Renal cortex interstitium (tissue), 11 donors: ENCODE results near the gene CAMK2D. TPM values are rescaled to one million over a fixed set of nuclear protein-coding genes. Genes with fewer than 3 reads are reported as not detected.

ENCODE experiments used
- DNase-seq, 11 donors: peaks; one replicate each; pipeline ENCODE4 v3.0.0-alpha.2; 2013; ENCODE audit warnings: low read depth in 9 of 11, low spot score in 4 of 11; ENCODE audit errors: extremely low read depth in 1 of 11
- polyA plus RNA-seq, 3 donors: library from polyadenylated mRNA; unstranded; fragments of 120-200 nt; gene quantifications; one replicate each; pipeline ENCODE4 v1.2.1, GENCODE V29; 2013; ENCODE audit not compliant: insufficient read length in 3 of 3

The CAMK2D gene
- polyA plus RNA-seq, 3 donors, result 74.9 to 87.6 (median 78.2) TPM

DNA sequence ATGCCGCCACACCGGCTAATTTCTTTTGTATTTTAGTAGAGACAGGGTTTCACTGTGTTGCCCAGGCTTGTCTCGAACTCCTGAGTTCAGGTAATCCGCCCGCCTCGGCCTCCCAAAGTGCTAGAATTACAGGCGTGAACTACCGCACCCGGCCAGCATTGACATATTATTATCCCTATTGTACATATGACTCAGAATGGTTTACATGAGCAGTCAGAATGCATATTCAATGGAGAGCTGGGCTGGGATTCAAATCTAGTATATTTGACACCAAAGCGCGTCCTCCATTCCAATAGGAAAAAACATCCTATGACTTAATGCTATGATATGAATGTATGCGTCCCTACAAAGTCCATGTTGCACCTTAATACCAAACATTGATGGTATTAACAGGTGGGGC, 281.4 kb downstream of the CAMK2D start:
- DNase-seq, result no peak

DNA sequence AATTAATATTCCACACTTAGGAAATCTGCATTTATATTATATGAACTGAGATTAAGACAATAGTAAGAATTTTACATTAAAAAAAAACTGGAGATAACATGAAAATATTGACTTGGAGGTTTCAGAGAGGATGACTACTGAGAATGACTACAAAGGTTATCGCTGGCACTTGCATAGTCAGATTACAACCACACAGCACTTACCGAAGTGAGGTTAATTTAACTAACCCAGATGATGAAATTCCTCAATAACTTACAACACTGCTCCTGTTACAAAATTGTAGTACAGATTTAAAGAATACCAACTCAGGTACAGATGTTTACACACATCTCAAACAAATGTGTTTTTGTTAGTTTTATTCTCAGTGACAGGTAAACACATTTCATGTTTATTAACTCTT, 283.5 kb downstream of the CAMK2D start:
- no peak for DNase-seq

DNA sequence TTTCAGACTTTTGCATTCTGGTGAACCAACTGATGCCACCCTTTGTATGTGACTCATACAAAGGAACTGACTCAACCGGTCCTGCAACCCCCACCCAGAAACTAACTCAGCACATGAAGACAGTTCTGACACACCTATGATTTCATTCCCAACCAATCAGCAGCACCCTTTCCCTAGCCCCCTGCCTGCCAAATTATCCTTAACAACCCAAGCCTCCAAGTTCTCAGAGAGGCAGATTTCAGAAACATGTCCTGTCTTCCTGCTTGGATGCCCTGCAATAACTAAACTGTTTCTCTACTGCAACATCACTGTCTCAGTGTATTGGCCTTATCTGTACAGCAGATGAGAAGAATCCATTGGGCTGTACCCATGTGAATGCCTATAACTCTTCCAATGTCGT, 284.7 kb downstream of the CAMK2D start:
- no peak for DNase-seq

DNA sequence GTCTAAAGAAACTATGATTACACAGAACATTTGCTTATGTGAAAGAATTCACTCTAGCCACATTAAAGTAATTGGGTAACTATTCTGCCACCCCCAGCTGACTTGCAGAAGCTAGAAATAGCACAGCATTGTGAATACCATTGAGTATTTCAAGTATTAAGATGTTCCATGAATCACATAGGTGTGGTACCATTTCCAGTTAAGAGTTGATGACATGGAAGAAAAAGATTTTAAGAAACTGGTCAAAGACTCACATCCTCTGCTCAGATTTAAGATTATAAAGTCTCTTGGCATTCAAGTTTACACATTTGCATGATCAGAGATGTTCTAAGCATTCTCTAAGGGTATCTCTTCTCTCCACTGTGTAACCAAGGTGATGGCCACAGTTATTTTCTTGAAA, 287.5 kb downstream of the CAMK2D start:
- DNase-seq, result no peak

DNA sequence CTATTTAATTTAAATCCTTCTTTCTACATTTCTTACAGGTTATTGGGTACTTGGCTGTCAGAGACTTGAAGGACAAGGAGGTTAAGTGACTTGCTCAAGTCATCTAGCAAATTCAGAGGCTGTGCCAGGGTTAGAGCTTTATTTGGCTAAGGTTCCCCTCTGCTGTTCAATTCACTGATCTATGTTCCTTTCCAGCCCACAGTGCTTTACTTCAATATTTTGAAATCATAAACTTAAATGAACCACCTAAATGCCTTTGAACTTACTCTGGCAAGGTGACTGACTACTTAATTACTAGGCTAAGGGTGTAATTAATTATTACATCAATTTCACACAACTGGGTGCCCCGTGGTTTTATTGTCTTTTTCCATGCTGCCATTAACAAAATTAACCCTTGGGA, 288.7 kb downstream of the CAMK2D start:
- DNase-seq, result no peak

DNA sequence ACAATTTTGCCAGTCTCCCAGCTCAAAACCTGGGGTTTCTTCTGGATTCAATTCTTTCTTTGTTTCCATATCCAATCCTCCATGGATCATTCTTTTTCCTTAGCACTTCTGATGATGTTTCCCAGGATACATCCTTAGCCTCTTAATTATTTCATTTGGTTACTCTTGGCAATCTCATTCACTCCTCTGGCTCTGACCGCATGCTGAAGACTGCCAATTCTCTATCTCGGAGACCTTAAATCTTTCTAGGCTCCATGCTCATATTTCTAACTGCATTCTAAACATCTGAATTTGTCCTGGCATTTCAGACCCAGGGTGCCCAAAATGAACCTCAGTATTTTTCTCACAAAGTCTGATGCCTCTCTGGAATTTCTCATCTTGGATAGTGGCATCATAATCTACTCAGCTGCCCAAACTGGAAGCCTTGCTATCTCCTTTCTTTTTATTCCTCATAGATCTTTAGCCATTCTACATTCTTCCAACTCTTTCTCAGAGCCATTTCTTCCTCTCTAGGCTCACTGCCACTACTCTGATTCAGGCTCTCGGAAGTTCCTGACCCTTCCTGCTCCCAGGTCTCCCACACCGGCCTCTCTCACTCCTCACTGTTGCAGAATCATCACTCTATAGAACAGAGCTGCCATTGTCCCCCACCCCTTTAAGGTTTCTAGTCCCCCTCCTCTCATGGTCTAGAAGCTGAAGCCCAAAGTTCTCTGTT, 290.2 kb downstream of the CAMK2D start:
- no peak for DNase-seq

DNA sequence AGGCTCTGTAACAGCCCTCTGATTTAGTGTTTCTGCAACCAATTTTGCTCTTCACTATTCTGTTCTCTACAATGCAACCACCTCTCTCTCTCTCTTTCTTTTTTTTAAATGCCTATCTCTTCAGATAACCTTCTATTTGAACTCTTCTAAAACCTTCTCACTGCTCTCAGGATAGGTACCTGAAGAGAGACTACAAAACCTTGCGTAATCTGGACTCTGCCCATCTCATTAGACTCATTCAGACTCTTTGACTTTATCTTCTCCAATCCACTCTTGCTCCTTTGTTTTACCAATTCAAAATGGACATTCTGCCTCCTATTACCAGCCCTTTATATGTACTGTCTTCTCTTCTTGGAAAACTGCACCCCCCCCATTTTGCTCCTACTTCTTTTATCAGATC, 291.6 kb downstream of the CAMK2D start:
- no peak for DNase-seq

DNA sequence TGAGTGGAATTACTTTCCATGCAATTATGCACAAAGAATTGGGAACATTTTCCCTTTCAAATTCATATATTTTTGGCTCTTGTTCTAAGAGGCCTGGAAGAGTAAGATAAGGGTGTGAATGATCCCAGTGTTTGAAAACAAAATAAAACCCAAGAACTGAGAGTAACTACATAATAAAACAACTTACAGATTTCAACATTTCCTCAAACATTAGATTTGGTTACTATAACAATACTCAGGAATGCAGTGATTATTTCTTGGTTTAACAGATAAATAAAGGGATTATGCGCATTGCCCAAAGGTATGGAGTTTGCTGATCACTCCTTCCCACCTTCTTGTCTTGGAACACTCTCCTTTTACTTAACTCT, 292.5 kb downstream of the CAMK2D start:
- DNase-seq, result no peak

DNA sequence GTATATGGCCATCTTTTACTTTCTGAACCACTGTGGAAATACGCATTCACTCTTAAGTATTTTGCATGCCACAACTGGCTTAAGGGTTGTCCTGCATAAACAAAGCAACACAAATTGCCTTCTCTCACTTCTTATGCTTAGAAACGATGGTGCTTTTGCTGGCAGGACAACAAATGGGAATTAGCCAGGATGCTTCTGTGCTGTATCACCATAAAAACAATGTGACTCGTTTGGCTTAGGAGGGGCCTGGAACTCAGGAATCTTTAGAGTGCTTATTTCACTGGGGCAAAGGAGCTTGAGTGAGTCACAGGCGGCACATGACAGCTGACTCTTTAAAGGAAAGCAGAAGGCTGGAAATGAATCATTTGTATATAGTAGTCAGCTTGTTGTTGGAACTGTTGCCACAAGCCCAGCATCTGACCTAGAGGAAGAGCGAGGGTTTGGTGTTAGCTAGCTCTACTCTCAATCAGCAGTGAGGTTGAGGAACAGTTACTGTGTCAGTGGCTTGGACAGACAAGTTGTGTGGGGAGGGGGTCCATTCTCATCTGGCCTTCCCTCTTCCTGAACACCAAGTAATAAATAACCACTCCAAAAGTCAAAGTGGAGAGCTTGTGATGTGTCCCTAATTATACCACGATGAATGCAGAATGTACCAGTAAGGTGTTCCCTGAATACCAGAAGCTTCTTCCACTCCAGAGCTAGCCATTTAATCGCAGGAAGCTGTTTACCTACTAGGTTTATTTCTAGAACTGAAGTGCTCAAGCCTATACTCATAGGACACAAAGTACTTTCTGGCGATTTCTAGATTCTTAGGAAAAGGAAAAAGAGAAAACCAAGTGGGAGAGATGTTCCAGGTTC, 293.1 kb downstream of the CAMK2D start:
- no peak for DNase-seq

DNA sequence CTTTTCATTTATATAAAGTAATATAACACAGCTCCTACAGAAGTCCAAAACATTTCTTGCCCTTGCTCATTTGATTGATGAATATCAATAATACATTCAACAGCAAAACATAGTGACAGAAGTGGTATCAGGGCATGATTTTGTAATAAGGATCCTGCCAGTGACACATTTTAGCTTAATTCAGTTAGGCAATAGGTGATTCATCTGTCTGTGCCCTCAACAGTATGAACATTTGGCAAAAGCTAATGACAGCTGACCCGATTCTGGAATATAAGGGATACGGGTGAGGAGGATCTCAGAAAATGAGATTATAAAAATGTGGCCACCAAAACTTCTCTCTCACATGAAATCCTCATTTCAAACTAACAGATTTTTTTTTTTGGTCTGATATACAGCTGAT, 294.0 kb downstream of the CAMK2D start:
- no peak for DNase-seq

DNA sequence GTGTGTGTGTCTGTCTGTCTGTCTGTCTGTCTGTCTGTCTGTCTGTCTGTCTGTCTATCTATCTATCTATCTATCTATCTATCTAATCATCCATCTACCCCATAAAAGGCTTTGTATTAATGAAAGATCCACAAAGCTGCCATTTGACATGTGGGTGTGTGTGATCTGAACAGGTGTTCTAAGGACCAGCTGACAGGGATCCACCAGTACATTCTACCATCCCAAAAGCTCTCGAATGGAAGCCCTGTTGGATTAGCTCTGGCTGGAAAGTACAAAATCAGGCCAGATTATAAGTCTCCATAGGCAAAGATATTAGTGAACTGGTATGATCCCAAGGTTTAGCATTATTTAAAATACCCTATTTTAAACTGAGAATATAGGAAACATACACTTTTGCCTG, 299.3 kb downstream of the CAMK2D start:
- no peak for DNase-seq

DNA sequence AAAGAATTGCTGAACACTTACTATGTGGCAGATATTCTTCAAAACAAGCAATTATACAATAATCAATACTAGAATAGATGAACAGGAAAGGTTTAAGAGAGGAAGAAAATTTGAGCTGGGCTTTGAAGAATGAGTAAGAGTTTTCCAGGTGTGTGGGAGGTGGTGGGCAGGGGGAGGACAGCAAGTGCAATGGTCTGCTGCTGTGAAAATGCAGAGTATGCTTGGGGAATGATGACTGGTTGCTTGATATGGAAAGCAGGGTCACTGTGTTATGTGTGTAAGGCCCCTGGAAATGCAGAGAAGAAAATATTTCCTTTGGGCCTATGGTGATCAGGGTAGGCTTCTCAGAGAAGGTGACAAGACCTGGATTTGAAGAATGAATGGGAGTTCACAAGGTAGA, 300.3 kb downstream of the CAMK2D start:
- DNase-seq, result no peak

DNA sequence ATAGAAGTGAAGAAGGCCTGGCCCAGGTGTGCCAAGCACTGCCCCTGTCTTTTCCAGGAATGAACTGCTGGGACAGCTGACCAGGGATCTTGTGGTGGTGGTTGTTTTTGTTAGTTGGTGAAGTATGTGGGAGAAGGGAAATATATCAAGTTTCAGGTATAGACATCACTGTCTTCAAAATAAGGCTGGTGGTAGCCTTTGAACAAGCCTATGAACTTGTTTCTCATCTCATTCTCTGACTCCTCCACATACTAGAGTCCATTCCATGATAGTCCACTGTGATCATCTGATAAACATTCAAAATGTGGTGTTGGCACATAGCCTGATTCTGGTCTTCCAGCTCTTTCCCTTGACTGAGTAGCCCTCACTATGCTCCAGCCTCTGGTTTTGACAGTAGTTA, 303.7 kb downstream of the CAMK2D start:
- no peak for DNase-seq

DNA sequence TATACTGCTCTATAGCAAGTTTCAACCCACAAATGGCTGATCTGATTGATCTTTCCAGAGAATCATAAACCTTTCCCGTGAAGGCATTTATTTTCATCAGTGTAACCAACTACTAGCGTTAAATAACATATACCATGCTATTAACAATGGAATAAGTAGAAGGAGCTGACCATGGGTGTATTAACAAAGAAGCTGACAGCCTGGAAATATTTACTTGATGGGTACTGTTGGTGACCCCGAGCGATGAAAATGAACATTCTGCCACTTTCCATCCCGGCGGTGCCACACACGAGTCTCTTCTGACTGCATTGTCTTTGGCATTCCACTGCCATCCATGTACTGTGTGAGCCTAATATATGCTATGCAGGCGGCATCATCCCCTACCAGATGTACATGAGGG, 304.4 kb downstream of the CAMK2D start:
- DNase-seq, result no peak

DNA sequence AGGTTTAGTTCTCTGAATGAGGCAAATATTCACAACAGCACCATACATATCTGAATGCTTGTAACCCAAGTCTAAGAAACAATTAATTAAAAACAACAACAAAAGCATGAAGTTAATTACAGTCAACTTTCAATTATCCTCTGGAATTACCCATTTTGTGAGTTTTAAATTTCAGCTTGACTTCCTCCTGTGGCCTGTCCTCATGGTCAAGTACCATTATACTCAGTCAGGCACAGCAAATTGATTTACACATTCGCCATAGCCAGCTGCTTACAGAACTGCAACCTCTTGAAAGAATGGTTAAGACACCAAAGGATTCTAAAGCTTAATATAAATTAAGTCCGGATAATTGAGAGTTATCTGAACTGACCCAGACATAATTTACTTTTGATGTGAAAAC, 306.5 kb downstream of the CAMK2D start:
- peak in 2 of 11 donors; percentile 25 to 35 for DNase-seq

DNA sequence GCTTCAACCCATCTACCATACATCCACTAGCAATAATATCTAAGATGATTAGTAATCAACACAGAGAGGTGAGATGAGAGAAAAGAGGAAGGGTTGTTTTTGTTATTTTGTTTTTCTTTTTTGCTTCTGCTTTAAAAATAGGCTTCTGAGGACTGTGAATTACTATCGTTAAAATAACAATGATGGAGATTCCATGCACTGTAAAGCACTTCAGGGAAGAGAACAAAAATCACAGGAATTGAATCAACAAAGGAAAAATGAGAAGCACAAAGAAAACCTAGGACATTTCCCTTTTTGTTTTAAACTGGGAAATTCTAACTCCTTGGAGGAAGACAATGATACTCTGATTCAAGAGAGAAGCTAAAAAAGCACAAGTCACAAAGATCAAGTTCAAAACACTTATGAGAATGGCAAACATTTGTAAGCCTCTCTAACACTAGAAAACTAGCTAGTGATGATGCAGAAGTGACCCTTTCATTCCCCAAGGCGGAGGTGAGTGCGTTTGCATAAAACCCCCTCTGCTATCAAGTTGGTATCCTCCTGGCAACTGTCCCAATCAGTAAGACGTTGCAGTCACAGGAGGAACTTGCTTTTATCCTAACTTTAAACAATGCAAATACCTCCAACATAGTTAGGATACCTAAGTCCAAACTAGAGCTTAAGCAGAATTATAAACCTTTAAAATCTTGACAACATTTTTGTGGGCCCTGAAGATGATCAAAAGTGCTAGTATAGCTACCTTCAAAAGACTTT, 308.5 kb downstream of the CAMK2D start:
- no peak for DNase-seq

DNA sequence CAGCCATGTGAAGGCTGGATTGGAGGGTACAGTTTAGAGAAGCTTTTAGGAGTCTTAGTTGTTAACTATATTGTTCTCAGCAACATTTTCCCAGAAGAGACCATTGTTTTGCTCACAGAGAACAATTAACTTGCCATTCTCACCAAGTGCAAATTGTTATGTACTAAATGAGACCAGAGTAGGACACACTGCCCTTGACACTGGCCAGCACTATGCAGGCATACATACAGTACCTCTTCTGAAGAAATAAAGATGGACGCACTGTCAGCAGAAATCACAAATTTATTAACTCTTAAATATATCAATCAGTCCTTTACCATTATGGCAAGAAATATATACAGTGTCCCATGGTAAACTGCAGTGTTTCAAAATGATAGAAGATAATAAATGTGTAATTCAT, 309.4 kb downstream of the CAMK2D start:
- no peak for DNase-seq

DNA sequence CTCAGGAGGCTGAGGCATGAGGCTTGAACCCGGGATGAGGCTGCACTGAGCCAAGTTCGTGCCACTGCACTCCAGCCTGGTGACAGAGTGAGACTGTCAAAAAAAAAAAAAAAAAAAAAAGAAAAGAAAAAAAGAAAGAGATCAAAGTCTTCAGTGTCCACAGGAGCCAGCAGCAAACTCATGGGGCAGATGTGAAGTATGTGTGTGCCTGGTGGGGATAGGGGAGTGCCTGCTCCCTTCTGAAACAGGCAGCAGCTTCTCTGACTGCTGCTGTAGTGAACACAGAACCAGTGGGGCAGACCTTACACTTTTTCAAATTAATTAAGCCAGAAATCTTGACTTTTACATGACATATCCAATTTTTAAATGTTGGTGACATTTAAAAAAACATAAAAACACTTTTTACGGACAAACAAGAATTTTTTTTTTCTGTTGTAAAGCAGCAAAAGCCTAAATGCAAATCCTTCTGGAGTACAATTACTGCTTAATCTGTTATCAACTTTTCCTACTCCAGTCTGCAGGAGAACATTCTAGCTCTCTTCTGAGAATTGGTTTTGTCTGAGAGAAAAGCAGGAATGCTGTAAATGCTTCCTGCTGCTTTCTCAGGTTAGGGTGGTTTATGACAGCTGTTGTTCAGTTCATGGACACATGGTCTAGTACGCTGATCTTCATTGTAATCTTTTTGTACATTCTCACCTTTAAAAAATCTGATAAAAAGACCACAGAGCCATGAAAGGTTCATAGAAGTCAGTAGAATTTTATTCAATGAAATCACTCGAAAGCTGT, 311.1 kb downstream of the CAMK2D start:
- no peak for DNase-seq

DNA sequence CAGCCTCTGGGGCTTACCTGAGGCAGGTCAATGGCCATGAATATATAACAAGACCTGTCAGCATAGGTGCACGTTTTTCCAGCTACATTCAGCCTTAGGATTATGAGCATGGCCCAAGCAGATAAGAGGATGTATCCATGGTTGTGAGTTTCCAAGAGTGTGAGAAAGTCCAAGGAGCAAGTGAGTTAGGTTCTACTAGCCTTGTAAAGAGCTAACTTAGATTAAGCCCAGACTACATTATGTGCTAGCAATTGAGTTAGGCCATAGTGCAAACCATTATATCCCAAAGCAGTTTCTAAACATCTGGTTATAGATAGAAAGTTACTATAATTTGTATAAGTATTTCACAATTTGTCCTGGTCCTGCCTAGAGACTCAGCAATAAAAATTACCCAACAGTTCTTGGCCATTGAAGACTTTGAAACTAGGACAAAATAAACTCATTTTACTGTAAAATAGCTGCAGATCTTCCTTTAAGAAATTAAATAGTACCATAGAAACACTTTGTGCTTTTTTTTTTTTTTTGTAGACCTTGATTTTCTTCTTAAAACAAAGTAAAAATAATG, 312.0 kb downstream of the CAMK2D start:
- no peak for DNase-seq
